ENCODE data around the gene LCN12.

Gene LCN12

DNA sequence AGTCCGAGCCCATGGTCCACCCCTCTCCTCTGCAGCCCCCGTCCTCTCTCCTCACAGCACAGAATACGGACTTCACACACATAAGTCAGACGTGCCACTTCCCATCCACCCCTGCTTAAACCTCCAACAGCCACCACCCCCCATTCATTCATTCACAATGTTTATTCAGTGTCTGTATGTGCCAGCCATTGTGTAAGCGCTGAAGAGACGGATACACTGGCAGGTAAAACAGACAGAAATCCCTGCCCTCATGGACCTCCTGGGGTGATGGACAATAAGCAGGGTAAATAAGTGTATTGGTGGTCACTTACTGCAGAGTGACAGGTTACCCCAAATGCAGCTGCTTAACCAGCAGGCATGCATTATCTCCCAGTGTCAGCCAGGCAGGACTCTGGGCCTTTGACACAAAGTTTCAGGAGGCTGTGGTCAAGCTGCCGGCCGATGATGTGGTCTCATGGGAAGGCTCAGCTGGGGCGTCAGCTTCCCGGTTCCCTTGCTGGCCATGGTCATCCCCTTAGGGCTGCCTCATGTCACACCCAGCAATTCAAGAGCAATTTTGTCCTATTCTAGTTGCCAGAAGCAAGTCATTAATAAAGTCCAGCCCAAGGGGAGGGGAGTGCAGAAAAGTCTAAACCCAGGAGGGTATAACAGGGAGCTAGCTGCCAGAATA lies 38.3 kb downstream of the LCN12 start:
- Histone ChIP-seq H3K9me3 (ENCODE audit: control insufficient read depth, low read length) (no peaks in the 10 kb centered on the region), H3K27me3 (replicated peaks; ENCODE audit: control insufficient read depth, insufficient read depth, low read length) (peaks cover 4% of the 10 kb centered on the region), H3K9ac (ENCODE audit: low read length) (no peak overlapping the region), H3K4me3 (ENCODE audit: low read length) (no peak overlapping the region), H3K36me3 (ENCODE audit: control insufficient read depth, insufficient read depth, low read length, severe bottlenecking) (no peaks in the 10 kb centered on the region), H3K4me1 (ENCODE audit: control insufficient read depth, insufficient read depth, low read length) (peaks cover 10% of the 10 kb centered on the region)
- DNase-seq (ENCODE audit: low read depth) = no peak

DNA sequence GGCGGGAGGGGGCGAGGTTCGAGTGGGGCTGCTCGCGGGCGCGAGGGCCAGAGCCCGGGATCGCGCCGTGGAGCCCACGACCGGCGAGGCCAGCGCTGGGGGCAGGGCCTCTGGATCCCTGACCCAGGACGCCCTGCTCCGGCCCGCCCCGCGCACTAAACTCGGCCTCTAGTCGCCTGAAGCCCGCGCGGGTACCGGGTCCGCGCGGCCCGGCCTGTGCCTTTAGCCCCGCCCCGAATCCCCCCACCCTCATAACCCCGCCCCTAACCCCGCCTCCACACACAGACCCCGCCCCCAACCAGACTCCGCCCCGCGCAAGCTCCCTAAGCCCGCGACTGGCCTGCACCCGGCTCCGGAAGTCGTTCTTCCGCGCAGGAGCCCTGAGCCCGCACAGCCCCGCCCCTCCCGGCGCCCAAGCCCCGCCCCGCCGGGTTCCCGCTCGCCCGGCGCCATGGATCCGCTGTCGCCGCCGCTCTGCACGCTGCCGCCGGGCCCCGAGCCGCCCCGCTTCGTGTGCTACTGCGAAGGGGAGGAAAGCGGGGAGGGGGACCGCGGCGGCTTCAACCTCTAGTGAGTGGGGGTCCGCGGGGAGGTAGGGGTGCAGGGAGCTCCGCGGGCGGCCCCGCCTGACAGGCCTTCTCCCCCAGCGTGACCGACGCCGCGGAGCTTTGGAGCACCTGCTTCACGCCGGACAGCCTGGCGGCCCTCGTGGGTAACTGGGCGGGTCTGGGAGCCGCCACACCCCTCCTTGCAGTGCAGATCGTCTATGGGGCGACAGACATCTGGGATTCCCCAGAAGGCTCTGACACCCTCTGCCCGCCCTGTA lies 40.1 kb downstream of the LCN12 start, which contains the start of gene PAXX:
PAXX (plus strand) TSS at position 430 of the 826 bp plus-strand sequence; CDS start at position 452, 22 bp downstream.
- H3K4me1 ChIP-seq (ENCODE audit: control insufficient read depth, insufficient read depth, low read length) = peaks cover 18% of the 10 kb centered on the region
- no peaks in the 10 kb centered on the region for H3K27me3 ChIP-seq (replicated peaks; ENCODE audit: control insufficient read depth, insufficient read depth, low read length)
- peak within 1 kb of the TSS; percentile 88 for H3K4me3 ChIP-seq (ENCODE audit: low read length)
- DNase-seq (ENCODE audit: low read depth) = peak; percentile 97
- no peaks in the 10 kb centered on the region for H3K36me3 ChIP-seq (ENCODE audit: control insufficient read depth, insufficient read depth, low read length, severe bottlenecking)
- H3K9ac ChIP-seq (ENCODE audit: low read length) = peak within 1 kb of the TSS; percentile 84
- no peaks in the 10 kb centered on the region for H3K9me3 ChIP-seq (ENCODE audit: control insufficient read depth, low read length)

DNA sequence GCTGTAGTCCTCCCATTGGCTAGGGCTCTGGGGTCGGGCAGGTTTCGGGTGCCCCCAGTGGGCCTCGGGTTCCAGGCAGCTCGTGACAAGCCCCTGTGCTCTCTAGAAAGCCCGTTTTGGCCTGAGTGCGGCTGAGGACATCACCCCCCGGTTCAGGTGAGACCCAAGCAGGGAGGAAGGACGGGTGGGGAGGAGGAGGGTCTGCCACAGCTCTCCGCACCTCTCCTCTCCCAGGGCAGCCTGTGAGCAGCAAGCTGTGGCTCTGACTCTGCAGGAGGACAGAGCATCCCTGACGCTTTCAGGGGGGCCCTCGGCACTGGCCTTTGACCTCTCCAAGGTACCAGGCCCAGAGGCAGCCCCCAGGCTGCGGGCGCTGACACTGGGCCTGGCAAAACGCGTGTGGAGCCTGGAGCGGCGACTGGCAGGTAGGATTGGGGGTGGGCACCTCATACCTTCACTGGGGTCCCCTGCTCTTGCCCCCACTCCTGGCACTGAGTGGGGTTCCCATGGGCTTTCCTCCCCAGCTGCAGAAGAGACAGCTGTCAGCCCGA lies 40.8 kb downstream of the LCN12 start:
- DNase-seq (ENCODE audit: low read depth) = no peak
- H3K9me3 ChIP-seq (ENCODE audit: control insufficient read depth, low read length) = no peaks in the 10 kb centered on the region
- no peaks in the 10 kb centered on the region for H3K27me3 ChIP-seq (replicated peaks; ENCODE audit: control insufficient read depth, insufficient read depth, low read length)
- H3K4me3 ChIP-seq (ENCODE audit: low read length) = peak overlapping the region; percentile 88
- H3K4me1 ChIP-seq (ENCODE audit: control insufficient read depth, insufficient read depth, low read length) = peaks cover 18% of the 10 kb centered on the region
- H3K36me3 ChIP-seq (ENCODE audit: control insufficient read depth, insufficient read depth, low read length, severe bottlenecking) = no peaks in the 10 kb centered on the region
- H3K9ac ChIP-seq (ENCODE audit: low read length) = peak overlapping the region; percentile 84

DNA sequence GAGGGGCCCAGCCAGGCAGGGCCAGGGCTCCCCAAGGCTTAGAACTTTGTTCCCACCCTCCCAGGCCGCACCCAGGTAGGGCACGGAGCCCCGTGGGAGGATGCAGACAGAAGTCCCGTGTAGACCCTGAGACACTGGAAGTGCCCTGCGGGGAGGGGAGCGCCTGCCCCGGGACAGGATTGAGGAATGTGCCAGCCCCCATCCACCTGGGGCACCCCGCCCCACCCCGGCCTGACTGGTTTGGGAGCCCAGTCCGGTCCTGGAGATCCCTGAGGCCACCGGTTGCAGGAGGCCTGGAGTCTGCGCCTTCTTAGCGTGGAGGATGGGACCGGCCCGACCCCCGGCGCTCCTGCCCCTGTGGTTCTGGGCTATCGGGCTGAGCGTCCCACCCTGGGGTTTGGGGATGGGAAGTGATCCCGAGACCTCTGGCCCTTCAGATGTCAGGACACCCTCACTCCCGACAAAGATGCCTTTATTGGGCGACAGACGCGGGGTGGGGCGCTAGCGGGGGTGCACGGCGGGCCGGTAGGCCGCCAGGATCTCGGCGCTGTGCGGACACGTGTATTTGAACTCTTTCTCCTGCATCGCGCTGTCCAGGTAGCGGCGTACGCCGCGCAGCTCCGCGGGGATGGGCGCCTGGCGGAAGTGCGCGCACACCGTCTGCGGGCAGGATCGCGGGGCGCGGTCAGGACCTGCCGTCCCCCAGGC lies 42.3 kb downstream of the LCN12 start:
- H3K36me3 ChIP-seq (ENCODE audit: control insufficient read depth, insufficient read depth, low read length, severe bottlenecking) = no peaks in the 10 kb centered on the region
- H3K27me3 ChIP-seq (replicated peaks; ENCODE audit: control insufficient read depth, insufficient read depth, low read length) = no peaks in the 10 kb centered on the region
- no peaks in the 10 kb centered on the region for H3K9me3 ChIP-seq (ENCODE audit: control insufficient read depth, low read length)
- no peak overlapping the region for H3K9ac ChIP-seq (ENCODE audit: low read length)
- DNase-seq (ENCODE audit: low read depth) = no peak
- H3K4me1 ChIP-seq (ENCODE audit: control insufficient read depth, insufficient read depth, low read length) = peaks cover 28% of the 10 kb centered on the region
- no peak overlapping the region for H3K4me3 ChIP-seq (ENCODE audit: low read length)

DNA sequence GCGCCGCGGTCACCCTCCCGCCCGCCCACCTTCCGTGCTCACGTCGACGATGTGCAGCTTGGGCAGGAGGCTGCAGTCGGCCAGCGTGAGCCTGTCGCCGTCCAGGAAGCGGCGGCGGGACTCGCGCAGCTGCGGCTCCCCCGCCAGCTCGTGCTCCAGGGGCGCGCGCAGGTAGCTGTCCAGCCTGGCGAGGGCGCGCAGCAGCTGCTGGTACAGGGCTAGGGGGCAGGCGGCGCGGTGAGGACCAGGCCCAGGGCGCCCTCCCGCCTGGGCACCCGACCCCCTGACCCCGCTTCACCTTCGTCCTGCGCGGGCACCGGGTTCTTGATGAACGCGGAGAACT lies 42.8 kb downstream of the LCN12 start:
- H3K36me3 ChIP-seq (ENCODE audit: control insufficient read depth, insufficient read depth, low read length, severe bottlenecking) = no peaks in the 10 kb centered on the region
- peak overlapping the region; percentile 54 for H3K9ac ChIP-seq (ENCODE audit: low read length)
- H3K4me1 ChIP-seq (ENCODE audit: control insufficient read depth, insufficient read depth, low read length) = peaks cover 31% of the 10 kb centered on the region
- H3K9me3 ChIP-seq (ENCODE audit: control insufficient read depth, low read length) = no peaks in the 10 kb centered on the region
- peak overlapping the region; percentile 41 for H3K4me3 ChIP-seq (ENCODE audit: low read length)
- H3K27me3 ChIP-seq (replicated peaks; ENCODE audit: control insufficient read depth, insufficient read depth, low read length) = no peaks in the 10 kb centered on the region
- no peak for DNase-seq (ENCODE audit: low read depth)

DNA sequence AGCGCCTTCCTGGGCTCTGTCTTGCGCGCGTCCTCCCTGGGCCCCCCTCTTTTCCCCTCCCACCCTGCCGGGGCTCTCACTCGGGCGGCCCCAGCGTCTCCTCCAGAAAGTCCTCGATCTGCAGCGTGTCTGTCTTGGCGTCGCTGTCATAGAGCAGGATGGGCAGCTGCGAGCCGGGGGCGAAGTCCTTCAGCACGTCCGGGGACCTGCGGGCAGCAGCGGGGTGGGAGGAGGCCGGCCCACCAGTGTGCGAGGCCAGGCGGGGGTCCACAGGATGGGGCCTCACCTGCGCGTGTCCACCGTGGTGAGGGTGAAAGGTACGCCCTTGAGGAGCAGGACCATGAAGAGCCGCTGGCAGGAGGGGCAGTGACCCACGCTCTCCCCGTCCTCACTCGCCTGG lies 43.3 kb downstream of the LCN12 start:
- no peaks in the 10 kb centered on the region for H3K27me3 ChIP-seq (replicated peaks; ENCODE audit: control insufficient read depth, insufficient read depth, low read length)
- peak overlapping the region; percentile 41 for H3K4me3 ChIP-seq (ENCODE audit: low read length)
- H3K36me3 ChIP-seq (ENCODE audit: control insufficient read depth, insufficient read depth, low read length, severe bottlenecking) = no peaks in the 10 kb centered on the region
- H3K4me1 ChIP-seq (ENCODE audit: control insufficient read depth, insufficient read depth, low read length) = peaks cover 36% of the 10 kb centered on the region
- H3K9me3 ChIP-seq (ENCODE audit: control insufficient read depth, low read length) = no peaks in the 10 kb centered on the region
- H3K9ac ChIP-seq (ENCODE audit: low read length) = peak overlapping the region; percentile 54
- no peak for DNase-seq (ENCODE audit: low read depth)

DNA sequence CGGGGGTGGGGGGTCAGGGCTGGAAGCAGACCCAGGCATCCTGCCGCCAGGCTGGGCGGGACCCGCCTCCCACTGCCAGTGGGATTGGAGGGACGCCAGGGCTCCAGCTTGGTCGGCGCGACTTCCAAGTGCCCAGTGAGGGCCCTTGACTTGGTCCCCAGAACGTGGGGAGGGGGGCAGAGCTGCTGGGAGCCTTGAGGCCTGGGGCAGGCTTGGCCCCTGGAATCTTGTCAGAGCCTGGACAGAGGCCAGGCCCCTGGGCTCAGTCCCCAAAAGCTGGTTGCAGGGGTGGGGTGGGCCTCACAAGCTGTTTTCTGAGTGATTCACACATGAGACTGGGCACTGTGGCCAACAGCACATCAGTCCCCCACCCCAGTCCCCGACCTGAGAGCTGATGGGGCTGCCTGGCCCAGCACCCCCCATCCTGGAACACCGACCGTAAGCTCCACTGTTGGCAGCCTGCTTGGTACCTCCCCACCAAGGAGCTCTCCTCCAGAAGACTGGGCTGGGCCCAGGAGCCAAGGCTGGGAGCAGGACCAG lies 43.8 kb downstream of the LCN12 start:
- DNase-seq (ENCODE audit: low read depth) = no peak
- H3K36me3 ChIP-seq (ENCODE audit: control insufficient read depth, insufficient read depth, low read length, severe bottlenecking) = no peaks in the 10 kb centered on the region
- peak overlapping the region; percentile 59 for H3K4me3 ChIP-seq (ENCODE audit: low read length)
- H3K4me1 ChIP-seq (ENCODE audit: control insufficient read depth, insufficient read depth, low read length) = peaks cover 39% of the 10 kb centered on the region
- H3K9ac ChIP-seq (ENCODE audit: low read length) = peak overlapping the region; percentile 79
- H3K9me3 ChIP-seq (ENCODE audit: control insufficient read depth, low read length) = no peaks in the 10 kb centered on the region
- no peaks in the 10 kb centered on the region for H3K27me3 ChIP-seq (replicated peaks; ENCODE audit: control insufficient read depth, insufficient read depth, low read length)

DNA sequence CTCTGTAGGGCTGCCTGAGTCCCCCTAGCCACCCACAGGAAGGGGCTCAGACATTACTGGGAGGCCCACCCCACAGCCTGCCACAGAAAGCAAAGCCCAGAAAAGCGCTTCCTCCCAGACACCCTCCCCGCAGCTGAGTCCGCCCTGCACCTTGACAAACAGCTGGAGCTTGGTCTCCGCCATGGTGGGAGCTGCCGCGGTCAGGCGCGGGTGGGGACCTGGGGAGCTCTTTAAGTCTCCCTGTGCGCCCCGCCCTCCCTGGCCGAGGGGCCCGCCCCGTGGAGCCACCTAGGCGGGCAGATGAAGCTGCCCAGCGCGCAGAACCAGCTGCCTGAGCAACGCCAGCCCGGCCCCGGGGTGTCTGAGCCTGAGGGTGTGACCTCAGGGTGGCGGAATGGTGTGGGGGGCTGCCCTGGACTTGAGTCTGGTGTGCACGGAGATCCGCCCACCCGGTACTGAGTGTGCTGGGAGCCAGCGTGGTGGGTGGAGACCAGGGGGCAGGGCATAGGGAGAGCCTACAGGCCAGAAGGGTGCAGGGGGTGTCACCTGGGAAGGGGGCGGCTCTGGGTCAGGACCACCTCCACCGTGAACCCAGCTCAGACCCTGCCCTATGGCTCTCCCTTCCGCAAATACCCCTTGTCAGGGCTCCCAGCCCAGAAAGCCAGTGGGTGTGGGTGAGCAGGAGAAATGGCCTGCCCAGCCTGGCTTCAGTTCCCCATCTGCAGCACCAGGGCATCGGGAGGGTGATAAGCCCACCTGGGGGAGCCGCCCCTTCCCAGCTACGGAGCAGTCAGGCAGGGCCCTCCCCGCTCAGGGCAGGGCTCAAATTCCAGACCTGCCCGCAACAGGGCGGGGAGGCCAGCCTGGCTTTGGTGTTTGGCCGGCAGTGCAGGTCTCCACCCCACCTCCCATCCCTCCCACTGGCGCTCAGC lies 44.6 kb downstream of the LCN12 start, which contains the start of gene CLIC3:
CLIC3 (minus strand) TSS at position 208 of the 932 bp plus-strand sequence; CDS start at position 183, 25 bp downstream.
- H3K4me3 ChIP-seq (ENCODE audit: low read length) = peak within 1 kb of the TSS; percentile 59
- no peaks in the 10 kb centered on the region for H3K36me3 ChIP-seq (ENCODE audit: control insufficient read depth, insufficient read depth, low read length, severe bottlenecking)
- H3K27me3 ChIP-seq (replicated peaks; ENCODE audit: control insufficient read depth, insufficient read depth, low read length) = no peaks in the 10 kb centered on the region
- H3K9ac ChIP-seq (ENCODE audit: low read length) = peak within 1 kb of the TSS; percentile 79
- H3K9me3 ChIP-seq (ENCODE audit: control insufficient read depth, low read length) = no peaks in the 10 kb centered on the region
- DNase-seq (ENCODE audit: low read depth) = no peak
- H3K4me1 ChIP-seq (ENCODE audit: control insufficient read depth, insufficient read depth, low read length) = peaks cover 39% of the 10 kb centered on the region

DNA sequence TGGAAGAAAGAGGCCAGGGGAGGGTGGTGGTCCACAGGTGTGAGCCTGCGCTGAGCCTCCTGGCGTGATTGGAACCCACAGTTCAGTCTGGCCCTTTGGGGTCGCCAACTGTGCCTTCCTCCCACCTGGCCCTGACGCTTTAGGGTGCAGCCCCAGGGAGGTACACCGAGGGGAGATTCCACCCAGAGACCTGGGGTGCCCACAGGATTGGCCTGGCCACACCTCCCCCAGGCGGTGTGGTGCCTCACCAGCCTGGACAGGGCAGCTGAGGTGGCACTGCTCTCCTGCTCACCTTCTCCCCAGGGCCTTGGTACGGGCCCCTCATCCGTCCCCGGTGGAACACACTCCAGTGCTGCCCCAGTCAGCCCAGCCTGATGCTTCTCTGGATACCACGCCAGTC lies 45.3 kb downstream of the LCN12 start:
- no peak for DNase-seq (ENCODE audit: low read depth)
- no peaks in the 10 kb centered on the region for H3K27me3 ChIP-seq (replicated peaks; ENCODE audit: control insufficient read depth, insufficient read depth, low read length)
- no peak overlapping the region for H3K4me3 ChIP-seq (ENCODE audit: low read length)
- H3K9ac ChIP-seq (ENCODE audit: low read length) = no peak overlapping the region
- no peaks in the 10 kb centered on the region for H3K9me3 ChIP-seq (ENCODE audit: control insufficient read depth, low read length)
- peaks cover 39% of the 10 kb centered on the region for H3K4me1 ChIP-seq (ENCODE audit: control insufficient read depth, insufficient read depth, low read length)
- H3K36me3 ChIP-seq (ENCODE audit: control insufficient read depth, insufficient read depth, low read length, severe bottlenecking) = no peaks in the 10 kb centered on the region

DNA sequence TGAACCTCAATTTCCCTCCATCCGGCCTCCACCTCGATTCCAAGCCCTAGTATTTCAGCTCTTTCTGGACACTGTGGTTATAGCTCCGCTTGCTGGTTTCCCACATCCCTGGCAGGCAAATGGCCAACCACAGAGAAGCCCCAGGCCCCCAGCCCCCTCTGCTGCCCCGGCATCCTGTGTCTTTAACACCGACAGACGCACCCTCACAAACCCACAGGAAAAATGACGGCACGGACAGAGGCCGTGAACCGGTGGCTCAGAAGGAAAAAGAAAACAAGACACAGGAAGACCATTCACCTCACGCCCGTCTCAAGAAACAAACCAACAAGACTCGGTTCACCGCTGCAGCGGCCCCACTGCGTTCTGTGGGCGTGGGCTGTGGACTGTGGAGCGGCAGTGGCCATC lies 45.8 kb downstream of the LCN12 start:
- no peak for DNase-seq (ENCODE audit: low read depth)
- Histone ChIP-seq H3K9me3 (ENCODE audit: control insufficient read depth, low read length) (no peaks in the 10 kb centered on the region), H3K9ac (ENCODE audit: low read length) (no peak overlapping the region), H3K36me3 (ENCODE audit: control insufficient read depth, insufficient read depth, low read length, severe bottlenecking) (no peaks in the 10 kb centered on the region), H3K4me3 (ENCODE audit: low read length) (no peak overlapping the region), H3K27me3 (replicated peaks; ENCODE audit: control insufficient read depth, insufficient read depth, low read length) (no peaks in the 10 kb centered on the region), H3K4me1 (ENCODE audit: control insufficient read depth, insufficient read depth, low read length) (peaks cover 37% of the 10 kb centered on the region)
